T1000 (cell line): ENCODE measurements around the gene TMX1.

Experiments
- DNase-seq: peaks from one replicate; lab custom pipeline; 2025; ENCODE audit warnings: mixed read lengths; lab: John Stamatoyannopoulos, UW

TMX1 gene

DNA sequence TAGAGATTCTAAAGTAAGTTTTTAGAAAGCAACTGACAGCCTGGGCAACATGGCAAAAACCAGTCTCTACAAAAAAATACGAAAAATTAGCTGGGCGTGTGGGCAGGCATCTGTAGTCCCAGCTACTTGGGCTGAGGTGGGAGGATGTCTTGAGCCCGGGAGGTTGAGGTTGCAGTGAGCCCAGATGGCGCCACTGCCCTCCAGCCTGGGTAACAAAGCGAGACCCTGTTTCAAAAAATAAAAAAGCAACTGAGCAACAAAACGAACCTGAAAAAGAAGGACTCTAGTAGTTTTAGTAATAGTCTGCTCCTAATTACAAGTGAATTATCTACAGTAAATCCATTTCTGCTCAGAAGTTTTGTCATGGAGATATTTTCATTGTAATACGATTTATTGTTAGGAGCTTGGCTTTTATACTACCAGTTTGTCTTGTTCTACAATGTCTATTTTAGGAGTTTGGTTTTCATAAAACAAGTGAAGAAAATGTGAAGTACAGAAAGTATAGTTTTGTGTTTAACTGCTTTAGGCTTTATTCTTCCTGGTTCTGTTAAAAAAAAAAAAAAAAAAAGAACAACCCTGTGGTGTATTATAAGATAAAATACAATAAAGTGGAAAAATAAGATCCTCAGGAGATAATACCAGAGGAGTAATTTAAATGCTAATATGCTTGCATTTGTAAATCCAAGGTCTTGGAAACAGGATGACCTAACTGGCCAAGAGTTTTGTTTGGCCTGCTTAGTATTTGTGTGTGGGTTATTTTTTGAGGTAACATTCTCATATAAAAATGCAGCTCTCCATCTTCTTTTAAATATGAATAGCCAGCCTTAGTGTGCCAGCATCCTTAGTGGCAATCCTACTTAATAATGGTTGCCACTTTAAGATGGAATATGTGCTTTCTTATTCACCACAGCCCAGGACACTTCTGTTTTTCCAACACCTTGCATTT, 2.8 kb downstream of the TMX1 start:
- DNase-seq, result no peak

GRCh38 chr14:51244591-51244990, 4.5 kb downstream of the TMX1 start:
- DNase-seq, result no peak

DNA sequence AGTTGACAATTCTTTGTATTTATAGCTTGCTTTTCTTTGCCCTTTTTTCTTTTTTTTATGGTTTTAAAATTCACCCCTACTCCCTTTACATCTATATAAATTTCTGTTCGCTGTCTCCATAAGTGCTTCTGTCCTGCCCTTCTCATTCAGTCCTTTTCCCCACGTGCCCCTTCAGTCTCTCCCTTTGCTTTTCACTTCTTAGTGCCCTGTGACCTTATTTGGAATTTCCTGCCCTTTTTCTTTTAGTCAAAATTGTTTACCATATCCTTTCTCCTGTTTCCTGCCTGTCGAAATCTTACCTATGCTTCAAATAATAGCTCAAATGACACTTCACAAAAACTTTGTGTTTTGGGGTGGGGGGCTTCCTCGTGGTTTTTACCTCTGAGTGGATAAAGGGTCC, 6.0 kb downstream of the TMX1 start:
- DNase-seq, result no peak

- DNase-seq, result no peak
Observed at GRCh38 chr14:51248016-51248987, 8.3 kb downstream of the TMX1 start.

- no peak for DNase-seq
Observed at GRCh38 chr14:51251486-51251885, 11.4 kb downstream of the TMX1 start.

DNA sequence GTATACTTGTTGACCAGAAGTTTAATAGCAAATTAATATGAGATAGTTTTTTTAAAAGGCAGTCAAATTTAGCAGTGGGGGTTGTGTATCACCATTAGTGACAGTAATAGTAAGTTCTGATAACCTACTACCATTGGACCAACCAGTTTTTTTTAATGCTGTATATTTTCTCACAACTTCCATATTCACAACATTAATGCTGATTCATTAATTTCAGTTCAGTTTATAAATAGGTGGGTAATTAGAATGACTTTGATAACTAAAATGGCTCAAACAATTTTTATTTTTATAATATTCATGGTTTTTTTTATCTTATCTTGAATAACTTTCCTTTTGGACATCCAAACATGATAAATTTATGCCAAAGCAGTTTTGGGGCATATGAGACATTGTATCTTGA, 13.8 kb downstream of the TMX1 start:
- no peak for DNase-seq

- DNase-seq, result no peak
Observed at GRCh38 chr14:51258280-51258679, 18.2 kb downstream of the TMX1 start.

GRCh38 chr14:51258788-51259187, 18.7 kb downstream of the TMX1 start:
- DNase-seq, result no peak

DNA sequence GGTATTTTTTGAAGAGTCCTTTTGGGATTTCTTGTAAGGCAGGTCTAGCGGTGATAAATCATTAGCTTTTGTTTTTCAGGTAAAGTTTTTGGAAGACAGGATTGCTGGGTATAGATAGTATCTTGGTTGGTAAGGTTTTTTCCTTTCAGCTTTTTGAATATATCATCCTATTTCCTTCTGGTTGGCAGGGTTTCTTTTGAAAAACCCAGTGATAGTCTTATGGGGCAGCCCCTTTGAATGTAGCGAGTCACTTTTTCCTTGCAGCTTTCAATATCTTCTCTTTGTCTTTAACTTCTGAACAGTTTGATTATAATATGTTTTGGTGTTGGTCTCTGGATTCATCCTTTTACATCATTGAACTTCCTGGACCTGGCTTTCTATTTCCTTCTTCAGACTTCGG, 20.2 kb downstream of the TMX1 start:
- DNase-seq, result no peak

DNA sequence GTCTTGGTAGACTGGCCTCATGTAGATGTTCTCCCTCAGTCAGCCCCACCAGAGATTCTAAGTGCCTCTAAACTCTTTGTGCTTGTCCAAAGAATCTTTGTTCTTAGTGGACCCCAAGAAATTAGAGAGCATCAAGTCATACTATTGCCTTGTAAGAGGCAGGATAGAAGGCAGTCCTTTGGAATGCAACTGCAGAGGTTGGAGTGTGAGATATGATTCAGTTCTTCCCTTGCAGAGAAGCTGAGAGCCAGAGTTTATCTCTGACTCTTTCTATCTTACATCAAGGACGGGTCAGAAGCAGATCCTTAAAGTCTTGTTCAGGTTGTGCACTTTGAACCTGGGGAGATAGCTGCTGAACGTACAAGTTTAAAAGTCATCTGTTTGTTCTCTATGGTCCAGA, 21.1 kb downstream of the TMX1 start:
- DNase-seq, result no peak

DNA sequence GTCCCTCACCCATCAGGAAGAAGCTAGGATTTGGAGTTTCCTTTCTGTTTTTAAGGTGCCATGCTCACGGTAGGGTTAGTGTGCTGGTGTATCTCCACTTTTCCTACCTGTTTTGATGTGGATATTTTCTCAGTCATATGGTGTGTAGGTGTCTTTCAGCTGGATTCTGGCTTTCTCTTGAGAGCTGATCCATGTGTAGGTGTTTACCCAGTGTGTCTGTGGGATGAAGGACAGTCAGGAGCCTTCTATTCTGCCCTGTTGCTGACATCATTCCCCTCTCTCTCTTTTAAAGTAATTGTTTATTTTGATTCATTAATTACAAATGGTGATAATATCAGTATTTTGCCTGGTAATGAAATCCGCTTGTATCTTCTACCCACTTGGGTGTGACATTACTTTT, 22.8 kb downstream of the TMX1 start:
- DNase-seq, result no peak

DNA sequence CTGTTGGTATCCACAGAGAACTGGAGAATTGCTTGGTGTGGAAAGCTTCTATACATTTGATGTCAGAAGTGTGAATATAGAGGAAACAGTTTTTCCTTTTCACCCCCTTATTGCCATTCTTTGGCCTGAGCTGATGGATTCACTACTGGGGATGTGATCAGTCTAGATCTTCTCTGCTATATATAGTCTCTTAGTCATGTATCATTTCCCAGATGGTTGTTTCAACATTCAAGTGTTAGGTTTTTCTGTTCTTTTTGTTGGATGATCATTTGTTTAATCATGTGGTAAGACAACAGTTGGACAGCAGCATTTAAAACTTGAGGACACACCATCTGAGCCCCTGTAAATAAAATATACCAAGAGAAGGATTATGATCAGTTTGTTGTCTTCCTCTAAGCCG, 29.6 kb downstream of the TMX1 start:
- no peak for DNase-seq

DNA sequence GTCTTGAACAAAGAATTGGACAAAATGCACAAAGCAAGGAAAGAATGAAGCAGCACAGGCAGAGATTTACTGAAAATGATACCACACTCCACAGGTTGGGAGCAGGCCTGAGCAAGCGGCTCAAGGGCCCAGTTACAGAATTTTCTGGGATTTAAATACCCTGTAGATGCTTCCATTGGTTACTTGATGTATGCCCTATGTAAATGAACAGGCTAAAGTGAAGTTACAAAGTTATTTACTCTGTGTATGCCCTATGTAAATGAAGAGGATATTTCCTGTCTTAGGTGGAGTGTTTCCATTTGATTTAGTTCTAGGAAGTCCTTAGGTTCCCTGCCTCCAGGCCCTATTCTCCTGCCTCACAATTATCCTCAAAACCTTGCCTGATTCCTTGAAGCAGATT, 36.6 kb downstream of the TMX1 start:
- DNase-seq, result no peak

- no peak for DNase-seq
Observed at GRCh38 chr14:51277753-51278415, 37.8 kb downstream of the TMX1 start.

DNA sequence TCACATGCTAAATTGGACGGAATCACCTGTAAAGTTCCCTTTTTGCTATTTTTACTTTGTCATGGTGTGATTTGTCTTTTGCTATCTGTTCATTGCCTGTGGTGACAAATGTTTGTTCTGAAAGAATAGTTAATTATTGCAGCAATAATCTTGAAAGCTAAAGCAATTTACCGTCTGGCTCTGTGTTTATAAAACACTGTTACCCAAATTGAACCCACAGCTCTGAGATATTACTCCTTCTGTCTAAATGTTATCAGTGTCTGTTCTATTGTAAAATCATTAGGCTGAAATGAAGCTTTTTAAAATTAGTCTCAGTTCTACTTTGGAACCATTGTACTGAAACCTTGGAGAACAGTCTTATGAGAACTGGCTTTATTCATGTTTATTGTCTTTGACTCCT, 42.5 kb downstream of the TMX1 start:
- DNase-seq, result no peak

GRCh38 chr14:51283402-51284085, 43.5 kb downstream of the TMX1 start:
- no peak for DNase-seq

DNA sequence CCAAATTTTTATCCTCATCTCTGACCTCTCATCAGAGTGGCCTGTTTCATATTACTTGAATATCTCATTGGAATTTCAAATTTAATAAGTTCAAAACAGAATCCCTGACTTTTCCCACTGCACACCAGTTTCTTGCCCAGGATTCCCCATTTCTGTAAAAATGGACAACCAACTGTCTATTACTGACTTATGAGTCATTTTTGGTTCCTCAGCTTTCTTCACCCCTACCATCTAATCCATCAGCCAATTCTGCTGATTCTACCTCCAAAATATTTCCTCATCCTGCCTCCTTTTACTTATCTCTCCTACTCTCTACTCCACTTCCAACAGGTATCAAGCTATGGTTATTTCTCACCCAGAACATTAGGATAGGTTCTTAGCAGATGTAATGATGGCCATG, 44.2 kb downstream of the TMX1 start:
- no peak for DNase-seq

DNA sequence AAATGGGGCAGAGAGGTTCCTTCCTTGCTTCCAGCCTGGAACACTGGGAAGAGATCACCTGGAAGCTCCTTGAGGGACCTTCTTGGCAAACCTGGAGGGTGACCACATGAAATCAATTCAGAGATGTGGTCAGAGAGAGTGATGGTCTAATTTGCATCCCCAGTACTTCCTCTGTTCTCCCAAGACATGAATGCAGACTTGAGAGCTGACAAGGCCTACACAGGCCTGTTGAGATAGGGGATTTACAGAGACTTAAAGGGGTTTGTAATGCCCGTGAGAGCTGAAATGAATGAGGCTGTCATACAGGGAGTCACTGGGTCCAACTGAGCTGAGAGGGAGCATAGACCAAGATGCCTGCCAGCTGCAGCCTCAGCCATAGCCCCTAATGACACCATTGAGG, 45.1 kb downstream of the TMX1 start:
- DNase-seq, result no peak

DNA sequence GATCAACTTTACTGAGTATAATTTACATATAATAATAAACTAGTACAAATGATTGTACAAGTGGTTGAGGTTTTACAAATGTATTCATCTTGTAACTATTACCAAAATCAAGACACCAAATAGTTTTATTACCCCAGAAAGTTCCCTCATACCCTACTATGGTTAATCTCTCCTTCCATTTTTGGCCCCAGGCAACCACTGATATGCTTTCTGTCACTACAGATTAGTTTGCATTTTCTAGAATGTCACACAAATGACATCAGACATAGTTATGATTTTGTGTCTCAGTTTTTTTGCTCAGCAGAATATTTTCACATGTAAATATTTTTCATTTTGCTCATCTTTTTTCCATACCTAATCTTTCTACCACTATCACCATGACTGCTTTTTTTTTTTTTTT, 49.1 kb downstream of the TMX1 start:
- DNase-seq, result no peak

DNA sequence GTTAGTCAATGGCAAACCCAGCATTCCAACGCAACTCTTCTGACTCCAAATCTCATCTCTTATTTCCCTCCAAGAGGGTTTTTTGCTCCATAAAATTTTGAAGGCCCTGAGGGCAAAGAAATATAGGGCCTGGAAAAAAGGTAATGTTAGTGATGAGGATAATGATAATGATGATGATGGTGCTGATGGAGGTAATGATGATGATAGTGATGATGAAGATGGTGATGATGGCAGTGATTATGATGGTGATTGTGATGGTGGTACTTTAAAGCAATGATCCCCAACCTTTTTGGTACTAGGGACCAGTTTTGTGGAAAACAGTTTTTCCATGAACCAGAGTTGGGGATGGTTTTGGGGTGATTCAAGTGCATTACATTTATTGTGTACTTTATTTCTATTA, 50.1 kb downstream of the TMX1 start:
- DNase-seq, result no peak

GRCh38 chr14:51291016-51291415, 51.0 kb downstream of the TMX1 start:
- DNase-seq, result no peak
